ENCODE data around the gene GRWD1. TPM values are rescaled to one million over a fixed set of nuclear protein-coding genes. Genes with fewer than 3 reads are reported as not detected.

The GRWD1 gene
- total and polyA plus RNA-seq, 2 of the 13 experiments (the other 11 are each of a cell fraction or from before 2014, with no cell fraction given): 10.8 to 46.6 TPM

- TF ChIP-seq PRDM4 (CRISPR knock-in tag; IDR thresholded peaks at IDR 0.05; ENCODE audit: borderline replicate concordance) (no peak), CENPT (CRISPR knock-in tag; IDR thresholded peaks at IDR 0.05; ENCODE audit: low read depth) (no peak), SP140L (CRISPR knock-in tag; IDR thresholded peaks at IDR 0.05; ENCODE audit: borderline replicate concordance) (no peak), ZFY (CRISPR knock-in tag; IDR thresholded peaks at IDR 0.05) (peak; percentile 79), HMG20B (CRISPR knock-in tag; conservative IDR thresholded peaks at IDR 0.05) (no peak), BCL3 (CRISPR knock-in tag; IDR thresholded peaks at IDR 0.05) (no peak), FLYWCH1 (CRISPR knock-in tag; IDR thresholded peaks at IDR 0.05) (no peak)
- TF ChIP-seq, protein P1, sequence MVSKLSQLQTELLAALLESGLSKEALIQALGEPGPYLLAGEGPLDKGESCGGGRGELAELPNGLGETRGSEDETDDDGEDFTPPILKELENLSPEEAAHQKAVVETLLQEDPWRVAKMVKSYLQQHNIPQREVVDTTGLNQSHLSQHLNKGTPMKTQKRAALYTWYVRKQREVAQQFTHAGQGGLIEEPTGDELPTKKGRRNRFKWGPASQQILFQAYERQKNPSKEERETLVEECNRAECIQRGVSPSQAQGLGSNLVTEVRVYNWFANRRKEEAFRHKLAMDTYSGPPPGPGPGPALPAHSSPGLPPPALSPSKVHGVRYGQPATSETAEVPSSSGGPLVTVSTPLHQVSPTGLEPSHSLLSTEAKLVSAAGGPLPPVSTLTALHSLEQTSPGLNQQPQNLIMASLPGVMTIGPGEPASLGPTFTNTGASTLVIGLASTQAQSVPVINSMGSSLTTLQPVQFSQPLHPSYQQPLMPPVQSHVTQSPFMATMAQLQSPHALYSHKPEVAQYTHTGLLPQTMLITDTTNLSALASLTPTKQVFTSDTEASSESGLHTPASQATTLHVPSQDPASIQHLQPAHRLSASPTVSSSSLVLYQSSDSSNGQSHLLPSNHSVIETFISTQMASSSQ (IDR thresholded peaks at IDR 0.05; ENCODE audit: low read depth): no peak
- TF ChIP-seq, protein P1 (CRISPR knock-in tag; IDR thresholded peaks at IDR 0.05; ENCODE audit: borderline replicate concordance): no peak
- TF ChIP-seq, protein P2, sequence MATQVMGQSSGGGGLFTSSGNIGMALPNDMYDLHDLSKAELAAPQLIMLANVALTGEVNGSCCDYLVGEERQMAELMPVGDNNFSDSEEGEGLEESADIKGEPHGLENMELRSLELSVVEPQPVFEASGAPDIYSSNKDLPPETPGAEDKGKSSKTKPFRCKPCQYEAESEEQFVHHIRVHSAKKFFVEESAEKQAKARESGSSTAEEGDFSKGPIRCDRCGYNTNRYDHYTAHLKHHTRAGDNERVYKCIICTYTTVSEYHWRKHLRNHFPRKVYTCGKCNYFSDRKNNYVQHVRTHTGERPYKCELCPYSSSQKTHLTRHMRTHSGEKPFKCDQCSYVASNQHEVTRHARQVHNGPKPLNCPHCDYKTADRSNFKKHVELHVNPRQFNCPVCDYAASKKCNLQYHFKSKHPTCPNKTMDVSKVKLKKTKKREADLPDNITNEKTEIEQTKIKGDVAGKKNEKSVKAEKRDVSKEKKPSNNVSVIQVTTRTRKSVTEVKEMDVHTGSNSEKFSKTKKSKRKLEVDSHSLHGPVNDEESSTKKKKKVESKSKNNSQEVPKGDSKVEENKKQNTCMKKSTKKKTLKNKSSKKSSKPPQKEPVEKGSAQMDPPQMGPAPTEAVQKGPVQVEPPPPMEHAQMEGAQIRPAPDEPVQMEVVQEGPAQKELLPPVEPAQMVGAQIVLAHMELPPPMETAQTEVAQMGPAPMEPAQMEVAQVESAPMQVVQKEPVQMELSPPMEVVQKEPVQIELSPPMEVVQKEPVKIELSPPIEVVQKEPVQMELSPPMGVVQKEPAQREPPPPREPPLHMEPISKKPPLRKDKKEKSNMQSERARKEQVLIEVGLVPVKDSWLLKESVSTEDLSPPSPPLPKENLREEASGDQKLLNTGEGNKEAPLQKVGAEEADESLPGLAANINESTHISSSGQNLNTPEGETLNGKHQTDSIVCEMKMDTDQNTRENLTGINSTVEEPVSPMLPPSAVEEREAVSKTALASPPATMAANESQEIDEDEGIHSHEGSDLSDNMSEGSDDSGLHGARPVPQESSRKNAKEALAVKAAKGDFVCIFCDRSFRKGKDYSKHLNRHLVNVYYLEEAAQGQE (IDR thresholded peaks at IDR 0.05; ENCODE audit: borderline replicate concordance in 1 of 2, low read depth in 1 of 2, low read length in 2 of 2): no peak
- TF ChIP-seq, protein P3, sequence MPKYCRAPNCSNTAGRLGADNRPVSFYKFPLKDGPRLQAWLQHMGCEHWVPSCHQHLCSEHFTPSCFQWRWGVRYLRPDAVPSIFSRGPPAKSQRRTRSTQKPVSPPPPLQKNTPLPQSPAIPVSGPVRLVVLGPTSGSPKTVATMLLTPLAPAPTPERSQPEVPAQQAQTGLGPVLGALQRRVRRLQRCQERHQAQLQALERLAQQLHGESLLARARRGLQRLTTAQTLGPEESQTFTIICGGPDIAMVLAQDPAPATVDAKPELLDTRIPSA (CRISPR knock-in tag; IDR thresholded peaks at IDR 0.05; ENCODE audit: borderline replicate concordance): no peak
Observed at GRCh38 chr19:48398375-48399235, 47.2 kb upstream of the GRWD1 start (continued).

Data from HepG2 (cell line).